Gastroesophageal sphincter (tissue), 4 donors: ENCODE measurements around the gene OPCML. TPM values are rescaled to one million over a fixed set of nuclear protein-coding genes. Genes with fewer than 3 reads are reported as not detected.

Source experiments
- ATAC-seq: fragments of 150-250 bp; one replicate; pipeline ENCODE4 v1.9.1; 2016; ENCODE audit warnings: mild to moderate bottlenecking, moderate library complexity
- H3K27ac ChIP-seq, 4 donors: fragments of 200-600 bp; sonication (generic) in 3 of 4; 1 replicate in 3 of 4; 2 replicates in 1 of 4; pipeline ENCODE4 v1.5.1; 2016 to 2019
- H3K27me3 ChIP-seq: fragments of 200-600 bp; sonication (generic); one replicate; pipeline ENCODE4 v1.5.1; 2019
- H3K36me3 ChIP-seq, 2 donors: fragments of 200-600 bp; sonication (generic); one replicate each; pipeline ENCODE4 v1.5.1; 2019; ENCODE audit warnings: control low read depth in 1 of 2
- H3K4me1 ChIP-seq, 3 donors: fragments of 200-600 bp; sonication (generic); 1 replicate in 2 of 3; 2 replicates in 1 of 3; pipeline ENCODE4 v1.5.1; 2016 to 2019; ENCODE audit warnings: control low read depth in 2 of 3
- H3K4me3 ChIP-seq, 2 donors: fragments of 200-600 bp; sonication (generic); one replicate each; pipeline ENCODE4 v1.5.1; 2019; ENCODE audit warnings: mild to moderate bottlenecking in 1 of 2, moderate library complexity in 1 of 2
- H3K9me3 ChIP-seq, 3 donors: fragments of 200-600 bp; sonication (generic); one replicate each; pipeline ENCODE4 v1.5.1; 2017 to 2019; ENCODE audit warnings: control low read depth in 2 of 3
- EP300 ChIP-seq: sonication (generic); formaldehyde crosslinking; IDR thresholded peaks from one replicate; pipeline ENCODE4 v1.6.1; 2017; ENCODE audit warnings: antibody characterized with exemption, mild to moderate bottlenecking
- POLR2A ChIP-seq, 2 donors: fragments of 450-650 bp; IDR thresholded peaks; one replicate each; pipeline ENCODE4 v1.6.1; 2017; ENCODE audit warnings: antibody characterized with exemption in 2 of 2, mild to moderate bottlenecking in 2 of 2, moderate library complexity in 1 of 2
- POLR2AphosphoS5 ChIP-seq: sonication (generic); formaldehyde crosslinking; IDR thresholded peaks from one replicate; pipeline ENCODE4 v1.6.1; 2017; ENCODE audit warnings: antibody characterized with exemption
- WGBS, 2 donors: methylation state at CpG; one replicate each; pipeline ENCODE4 v1.1.5; 2018; ENCODE audit warnings: low coverage in 1 of 2; 5-methylcytosine and 5-hydroxymethylcytosine counted together
- total RNA-seq, 4 donors: library from RNA; depleted of rRNA; stranded (reverse); fragments of >200 nt; gene quantifications; one replicate each; pipeline ENCODE4 v1.1.0, GENCODE V29; 2016
- TF ChIP-seq, protein P1 (sequence below), 4 experiments: fragments of 200-600 bp in 2 of 4; fragments of 450-650 bp in 2 of 4; sonication (generic) in 1 of 4; IDR thresholded peaks; one replicate each; pipeline ENCODE4 v1.5.1; 2017 to 2019; ENCODE audit warnings: antibody characterized with exemption in 4 of 4, mild to moderate bottlenecking in 2 of 4, moderate library complexity in 2 of 4

The OPCML gene
- total RNA-seq, 4 donors from 2014 or later = 0.13 to 0.93 (median 0.33) TPM

DNA sequence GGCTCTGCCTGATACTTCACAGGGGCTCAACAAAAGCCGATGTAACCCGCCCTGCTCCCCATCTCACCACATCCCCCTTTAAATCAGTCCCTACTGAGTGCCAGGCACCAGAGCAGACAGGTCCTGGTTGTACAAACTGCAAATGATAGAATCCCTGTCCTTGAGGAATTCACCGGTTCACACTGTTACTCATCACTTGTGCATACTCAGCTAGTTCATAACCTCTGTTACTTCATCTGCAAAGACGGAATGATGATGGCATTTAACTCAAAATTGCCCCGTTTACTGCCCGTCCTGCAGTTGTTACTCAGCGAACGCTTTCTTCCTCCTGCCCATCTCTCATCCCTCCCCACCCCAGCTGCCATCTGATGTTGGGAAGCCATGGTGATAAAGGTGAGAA, 384.7 kb downstream of the OPCML start:
- 66 to 69% methylated on average over 6 of the region's 8 CpGs for WGBS, 2 donors

GRCh38 chr11:133146697-133147306, 385.5 kb downstream of the OPCML start:
- Histone ChIP-seq H3K4me3 (no peak overlapping the region), H3K27ac (no peak overlapping the region)
- ATAC-seq = no peak

More for the DNA sequence above, 384.7 kb downstream of the OPCML start:
- no peaks in the 10 kb centered on the region for H3K36me3 ChIP-seq
- no peak overlapping the region for H3K27ac ChIP-seq
- peaks cover 53% of the 10 kb centered on the region for H3K27me3 ChIP-seq
- H3K9me3 ChIP-seq = no peaks in the 10 kb centered on the region
- no peak overlapping the region for H3K4me3 ChIP-seq
- no peaks in the 10 kb centered on the region for H3K4me1 ChIP-seq
- TF ChIP-seq EP300 = no peak
- TF ChIP-seq, protein P1, sequence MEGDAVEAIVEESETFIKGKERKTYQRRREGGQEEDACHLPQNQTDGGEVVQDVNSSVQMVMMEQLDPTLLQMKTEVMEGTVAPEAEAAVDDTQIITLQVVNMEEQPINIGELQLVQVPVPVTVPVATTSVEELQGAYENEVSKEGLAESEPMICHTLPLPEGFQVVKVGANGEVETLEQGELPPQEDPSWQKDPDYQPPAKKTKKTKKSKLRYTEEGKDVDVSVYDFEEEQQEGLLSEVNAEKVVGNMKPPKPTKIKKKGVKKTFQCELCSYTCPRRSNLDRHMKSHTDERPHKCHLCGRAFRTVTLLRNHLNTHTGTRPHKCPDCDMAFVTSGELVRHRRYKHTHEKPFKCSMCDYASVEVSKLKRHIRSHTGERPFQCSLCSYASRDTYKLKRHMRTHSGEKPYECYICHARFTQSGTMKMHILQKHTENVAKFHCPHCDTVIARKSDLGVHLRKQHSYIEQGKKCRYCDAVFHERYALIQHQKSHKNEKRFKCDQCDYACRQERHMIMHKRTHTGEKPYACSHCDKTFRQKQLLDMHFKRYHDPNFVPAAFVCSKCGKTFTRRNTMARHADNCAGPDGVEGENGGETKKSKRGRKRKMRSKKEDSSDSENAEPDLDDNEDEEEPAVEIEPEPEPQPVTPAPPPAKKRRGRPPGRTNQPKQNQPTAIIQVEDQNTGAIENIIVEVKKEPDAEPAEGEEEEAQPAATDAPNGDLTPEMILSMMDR (IDR thresholded peaks at IDR 0.05) = no peak
- TF ChIP-seq POLR2A (IDR thresholded peaks at IDR 0.05) = no peak
- no peak for TF ChIP-seq POLR2AphosphoS5
- ATAC-seq = no peak

GRCh38 chr11:133137939-133138338, 394.4 kb downstream of the OPCML start:
- H3K9me3 ChIP-seq = no peaks in the 10 kb centered on the region
- no peak for TF ChIP-seq EP300
- TF ChIP-seq, protein P1 (IDR thresholded peaks at IDR 0.05) = no peak
- TF ChIP-seq POLR2A (IDR thresholded peaks at IDR 0.05) = no peak
- TF ChIP-seq POLR2AphosphoS5 = no peak
- H3K4me3 ChIP-seq = no peak overlapping the region
- H3K4me1 ChIP-seq = no peaks in the 10 kb centered on the region
- no peak overlapping the region for H3K27ac ChIP-seq
- 53% methylated on average over 5 of the region's 5 CpGs for WGBS, 2 donors
- no peak for ATAC-seq
- H3K27me3 ChIP-seq = peaks cover 32% of the 10 kb centered on the region
- no peaks in the 10 kb centered on the region for H3K36me3 ChIP-seq

More at GRCh38 chr11:133146697-133147306, 385.5 kb downstream of the OPCML start:
- H3K9me3 ChIP-seq = no peaks in the 10 kb centered on the region
- H3K27me3 ChIP-seq = peaks cover 47% of the 10 kb centered on the region
- no peaks in the 10 kb centered on the region for H3K36me3 ChIP-seq
- TF ChIP-seq POLR2A (IDR thresholded peaks at IDR 0.05) = no peak
- TF ChIP-seq POLR2AphosphoS5 = no peak
- TF ChIP-seq, protein P1 (IDR thresholded peaks at IDR 0.05) = no peak
- TF ChIP-seq EP300 = no peak
- whole genome bisulfite sequencing, 2 donors = 30 to 100% methylated on average over 1 to 3 of the region's 7 CpGs
- no peaks in the 10 kb centered on the region for H3K4me1 ChIP-seq

DNA sequence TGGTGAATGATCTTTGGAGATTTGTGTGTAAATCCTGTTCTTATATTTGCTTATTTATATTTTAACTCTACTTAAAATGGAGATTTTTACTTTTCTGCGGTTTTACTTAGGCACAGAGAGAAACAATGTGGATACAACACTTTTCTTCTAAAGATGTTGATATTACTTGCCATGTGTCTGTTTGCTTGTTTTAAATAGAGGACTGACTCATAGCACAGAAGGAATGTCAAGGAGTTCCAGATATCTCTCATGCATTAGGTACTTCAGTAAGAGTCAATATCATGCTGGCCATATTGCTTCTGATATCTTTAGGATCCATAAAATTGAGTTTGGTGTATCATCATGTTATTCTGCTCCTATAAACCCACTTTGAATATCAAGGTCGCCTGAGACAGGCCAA, 395.0 kb downstream of the OPCML start:
- ATAC-seq = no peak
- Histone ChIP-seq H3K4me3 (no peak overlapping the region), H3K4me1 (no peaks in the 10 kb centered on the region), H3K27ac (no peak overlapping the region), H3K9me3 (no peaks in the 10 kb centered on the region), H3K36me3 (no peaks in the 10 kb centered on the region), H3K27me3 (peaks cover 28% of the 10 kb centered on the region)
- TF ChIP-seq EP300 (no peak), POLR2AphosphoS5 (no peak), POLR2A (IDR thresholded peaks at IDR 0.05) (no peak)
- TF ChIP-seq, protein P1 (IDR thresholded peaks at IDR 0.05) = no peak
- WGBS, 2 donors = 60 to 64% methylated on average over 2 of the region's 2 CpGs

- H3K9me3 ChIP-seq = no peaks in the 10 kb centered on the region
- 46 to 55% methylated on average over 4 of the region's 4 CpGs for WGBS, 2 donors
- no peak overlapping the region for H3K4me3 ChIP-seq
- no peaks in the 10 kb centered on the region for H3K36me3 ChIP-seq
- peaks cover 23% of the 10 kb centered on the region for H3K27me3 ChIP-seq
- no peak overlapping the region for H3K27ac ChIP-seq
- ATAC-seq = no peak
- TF ChIP-seq POLR2AphosphoS5 (no peak), EP300 (no peak)
- TF ChIP-seq, protein P1 (IDR thresholded peaks at IDR 0.05) = no peak
- no peaks in the 10 kb centered on the region for H3K4me1 ChIP-seq
These were observed 395.9 kb downstream of the OPCML start for GRCh38 chr11:133136376-133136775.
